ENCODE measurements around the gene CPED1.
"Not testable (repeated sequence)": the region's sequence is repeated elsewhere in the genome, so short reads cannot be mapped to it uniquely, and the experiment has no call there.

Gene CPED1

DNA sequence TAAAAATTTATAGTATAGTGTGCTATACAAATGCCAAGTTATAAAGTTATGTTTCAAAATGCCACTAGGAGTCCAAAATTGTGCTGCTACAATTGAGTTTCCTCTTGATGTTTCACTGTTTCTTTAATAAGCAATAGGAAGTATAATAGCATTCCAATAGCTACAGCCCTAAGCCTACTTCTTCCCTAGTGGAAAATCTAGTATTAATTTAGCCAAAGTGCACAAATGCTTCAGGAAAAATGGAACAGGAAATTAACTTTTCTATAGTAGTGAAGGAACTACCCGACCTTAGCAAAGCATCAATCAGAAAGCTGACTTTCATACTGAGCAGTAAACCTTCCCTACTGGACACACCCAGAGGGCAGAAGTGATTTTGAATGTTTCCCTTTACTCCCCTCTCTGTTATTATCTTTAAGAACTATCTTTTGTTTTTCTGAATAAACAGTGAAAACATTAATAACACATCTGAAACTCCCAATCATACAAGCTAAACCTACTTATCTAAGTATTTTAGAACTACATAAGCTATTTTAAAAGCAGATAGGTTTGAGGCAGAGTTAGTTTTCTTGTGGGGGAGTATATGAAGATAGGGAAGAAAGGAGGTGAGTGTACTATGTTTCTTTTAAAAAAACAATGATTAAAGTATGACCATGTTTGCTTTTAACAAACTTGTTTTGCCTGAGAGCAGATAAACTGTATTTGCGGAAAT is 13.7 kb downstream of the CPED1 start:
- Histone ChIP-seq H3K36me3 (ENCODE audit: insufficient read depth, low read length) (no peaks in the 10 kb centered on the region), H3K9ac (ENCODE audit: low read length) (no peak overlapping the region), H2AFZ (ENCODE audit: low read length) (no peak overlapping the region), H4K20me1 (ENCODE audit: insufficient read depth, low read length) (no peaks in the 10 kb centered on the region), H3K4me3 (ENCODE audit: low read depth, low read length, poor library complexity, severe bottlenecking) (no peak overlapping the region), H3K9me2 (ENCODE audit: low read depth, low read length) (no peaks in the 10 kb centered on the region), H3K9me3 (ENCODE audit: low read length) (no peaks in the 10 kb centered on the region), H3K27me3 (ENCODE audit: insufficient read depth, low read length) (no peaks in the 10 kb centered on the region), H3K79me2 (ENCODE audit: insufficient read depth, low read length) (no peaks in the 10 kb centered on the region), H3K27ac (ENCODE audit: low read depth, low read length, poor library complexity, severe bottlenecking) (no peak overlapping the region), H3K4me2 (ENCODE audit: low read length) (no peak overlapping the region), H3F3A (ENCODE audit: insufficient read depth, low read length) (no peaks in the 10 kb centered on the region), H3K4me1 (ENCODE audit: insufficient read depth, low read length, severe bottlenecking) (no peaks in the 10 kb centered on the region)
- TF ChIP-seq, protein P1, sequence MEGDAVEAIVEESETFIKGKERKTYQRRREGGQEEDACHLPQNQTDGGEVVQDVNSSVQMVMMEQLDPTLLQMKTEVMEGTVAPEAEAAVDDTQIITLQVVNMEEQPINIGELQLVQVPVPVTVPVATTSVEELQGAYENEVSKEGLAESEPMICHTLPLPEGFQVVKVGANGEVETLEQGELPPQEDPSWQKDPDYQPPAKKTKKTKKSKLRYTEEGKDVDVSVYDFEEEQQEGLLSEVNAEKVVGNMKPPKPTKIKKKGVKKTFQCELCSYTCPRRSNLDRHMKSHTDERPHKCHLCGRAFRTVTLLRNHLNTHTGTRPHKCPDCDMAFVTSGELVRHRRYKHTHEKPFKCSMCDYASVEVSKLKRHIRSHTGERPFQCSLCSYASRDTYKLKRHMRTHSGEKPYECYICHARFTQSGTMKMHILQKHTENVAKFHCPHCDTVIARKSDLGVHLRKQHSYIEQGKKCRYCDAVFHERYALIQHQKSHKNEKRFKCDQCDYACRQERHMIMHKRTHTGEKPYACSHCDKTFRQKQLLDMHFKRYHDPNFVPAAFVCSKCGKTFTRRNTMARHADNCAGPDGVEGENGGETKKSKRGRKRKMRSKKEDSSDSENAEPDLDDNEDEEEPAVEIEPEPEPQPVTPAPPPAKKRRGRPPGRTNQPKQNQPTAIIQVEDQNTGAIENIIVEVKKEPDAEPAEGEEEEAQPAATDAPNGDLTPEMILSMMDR (IDR thresholded peaks at IDR 0.05; ENCODE audit: low read length), result no peak
- TF ChIP-seq EZH2 (IDR thresholded peaks at IDR 0.05; ENCODE audit: borderline replicate concordance, low read length), result no peak

DNA sequence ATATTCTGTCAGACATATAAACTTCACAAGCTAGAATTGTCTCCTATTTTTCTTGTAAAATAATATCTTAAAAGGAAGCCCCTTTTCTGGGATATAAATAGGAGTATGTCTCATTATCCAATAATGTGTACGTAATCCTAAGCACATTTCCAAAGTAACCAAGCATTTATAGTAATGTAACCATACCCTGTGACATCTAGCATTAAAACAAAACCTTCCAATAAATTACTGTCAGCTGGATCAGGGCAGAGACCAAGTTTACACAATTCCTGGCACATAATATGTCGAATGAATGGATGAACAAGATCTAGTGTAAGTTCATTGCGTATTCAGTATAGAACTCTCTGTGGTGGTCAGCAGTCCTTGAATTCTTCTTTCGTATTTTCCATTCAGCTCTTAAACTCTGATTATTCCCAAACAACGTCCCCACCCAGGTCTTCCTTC is 14.3 kb downstream of the CPED1 start:
- Histone ChIP-seq H3K4me3 (ENCODE audit: low read depth, low read length, poor library complexity, severe bottlenecking) (no peak overlapping the region), H3K36me3 (ENCODE audit: insufficient read depth, low read length) (no peaks in the 10 kb centered on the region), H3K4me2 (ENCODE audit: low read length) (no peak overlapping the region), H3K9me2 (ENCODE audit: low read depth, low read length) (no peaks in the 10 kb centered on the region), H3K9me3 (ENCODE audit: low read length) (no peaks in the 10 kb centered on the region), H3F3A (ENCODE audit: insufficient read depth, low read length) (no peaks in the 10 kb centered on the region), H3K4me1 (ENCODE audit: insufficient read depth, low read length, severe bottlenecking) (no peaks in the 10 kb centered on the region), H3K27ac (ENCODE audit: low read depth, low read length, poor library complexity, severe bottlenecking) (no peak overlapping the region), H3K9ac (ENCODE audit: low read length) (no peak overlapping the region), H2AFZ (ENCODE audit: low read length) (no peak overlapping the region), H3K27me3 (ENCODE audit: insufficient read depth, low read length) (no peaks in the 10 kb centered on the region), H4K20me1 (ENCODE audit: insufficient read depth, low read length) (no peaks in the 10 kb centered on the region), H3K79me2 (ENCODE audit: insufficient read depth, low read length) (no peaks in the 10 kb centered on the region)
- TF ChIP-seq EZH2 (IDR thresholded peaks at IDR 0.05; ENCODE audit: borderline replicate concordance, low read length), result no peak
- TF ChIP-seq, protein P1 (IDR thresholded peaks at IDR 0.05; ENCODE audit: low read length), result no peak

DNA sequence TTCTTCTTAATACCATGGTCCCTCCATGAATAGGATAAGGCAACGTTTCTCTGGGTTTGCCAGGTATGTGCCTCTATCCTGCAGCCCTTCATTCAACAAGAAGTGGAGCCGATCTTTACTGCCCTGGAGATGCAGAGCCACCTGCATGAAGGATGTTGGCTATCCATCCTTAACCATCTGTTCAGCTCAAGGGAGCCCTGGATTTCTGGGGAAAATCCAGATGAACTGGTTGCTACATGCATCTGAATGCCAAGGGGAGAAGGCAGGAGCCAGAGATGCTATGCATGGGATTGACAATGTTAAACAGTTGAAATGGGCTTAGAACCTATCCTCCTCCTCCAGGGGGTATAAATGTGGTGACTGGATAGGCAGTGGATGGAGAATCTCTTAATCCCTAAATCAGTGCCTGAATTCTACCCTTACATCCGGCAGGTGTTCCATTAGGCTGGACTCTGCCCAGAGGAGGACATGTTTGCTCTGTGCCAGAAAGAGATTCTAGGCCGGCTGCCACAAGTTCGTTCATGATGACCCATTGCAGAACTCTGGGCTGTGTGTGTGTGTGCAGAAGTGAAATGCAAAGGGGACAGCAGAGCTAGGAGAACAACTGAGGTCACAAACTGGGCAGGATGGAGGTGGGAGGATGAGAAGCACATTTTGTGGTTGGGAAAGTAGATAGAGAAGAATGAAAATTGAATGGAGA is 15.6 kb downstream of the CPED1 start:
- H3K27me3 ChIP-seq (ENCODE audit: insufficient read depth, low read length), result no peaks in the 10 kb centered on the region
- H2AFZ ChIP-seq (ENCODE audit: low read length), result no peak overlapping the region
- no peaks in the 10 kb centered on the region for H3K9me3 ChIP-seq (ENCODE audit: low read length)
- no peaks in the 10 kb centered on the region for H3K36me3 ChIP-seq (ENCODE audit: insufficient read depth, low read length)
- no peaks in the 10 kb centered on the region for H3K9me2 ChIP-seq (ENCODE audit: low read depth, low read length)
- H3K4me3 ChIP-seq (ENCODE audit: low read depth, low read length, poor library complexity, severe bottlenecking), result no peak overlapping the region
- no peaks in the 10 kb centered on the region for H4K20me1 ChIP-seq (ENCODE audit: insufficient read depth, low read length)
- no peak overlapping the region for H3K27ac ChIP-seq (ENCODE audit: low read depth, low read length, poor library complexity, severe bottlenecking)
- H3K9ac ChIP-seq (ENCODE audit: low read length), result no peak overlapping the region
- no peaks in the 10 kb centered on the region for H3K79me2 ChIP-seq (ENCODE audit: insufficient read depth, low read length)
- no peaks in the 10 kb centered on the region for H3F3A ChIP-seq (ENCODE audit: insufficient read depth, low read length)
- H3K4me2 ChIP-seq (ENCODE audit: low read length), result no peak overlapping the region
- H3K4me1 ChIP-seq (ENCODE audit: insufficient read depth, low read length, severe bottlenecking), result no peaks in the 10 kb centered on the region
- TF ChIP-seq, protein P1 (IDR thresholded peaks at IDR 0.05; ENCODE audit: low read length), result no peak
- TF ChIP-seq EZH2 (IDR thresholded peaks at IDR 0.05; ENCODE audit: borderline replicate concordance, low read length), result no peak

DNA sequence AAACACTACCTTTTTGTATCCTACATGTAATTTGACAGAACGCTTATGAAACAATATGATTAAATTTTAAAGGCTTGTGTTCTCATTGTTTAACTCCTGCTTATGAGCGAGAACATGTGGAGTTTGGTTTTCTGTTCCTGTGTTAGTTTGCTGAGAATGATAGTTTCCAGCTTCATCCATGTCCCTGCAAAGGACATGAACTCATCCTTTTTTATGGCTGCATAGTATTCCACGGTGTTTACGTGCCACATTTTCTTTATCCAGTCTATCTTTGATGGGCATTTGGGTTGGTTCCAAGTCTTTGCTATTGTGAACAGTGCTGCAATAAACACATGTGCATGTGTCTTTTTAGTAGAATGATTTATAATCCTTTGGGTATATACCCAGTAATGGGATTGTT is 16.5 kb downstream of the CPED1 start:
- H3K4me1 ChIP-seq (ENCODE audit: insufficient read depth, low read length, severe bottlenecking); H3K36me3 ChIP-seq (ENCODE audit: insufficient read depth, low read length); H3K27ac ChIP-seq (ENCODE audit: low read depth, low read length, poor library complexity, severe bottlenecking); H4K20me1 ChIP-seq (ENCODE audit: insufficient read depth, low read length); H3K4me3 ChIP-seq (ENCODE audit: low read depth, low read length, poor library complexity, severe bottlenecking); H2AFZ ChIP-seq (ENCODE audit: low read length); H3F3A ChIP-seq (ENCODE audit: insufficient read depth, low read length); H3K79me2 ChIP-seq (ENCODE audit: insufficient read depth, low read length); H3K9me2 ChIP-seq (ENCODE audit: low read depth, low read length); H3K27me3 ChIP-seq (ENCODE audit: insufficient read depth, low read length); H3K4me2 ChIP-seq (ENCODE audit: low read length); H3K9me3 ChIP-seq (ENCODE audit: low read length); H3K9ac ChIP-seq (ENCODE audit: low read length): not testable (repeated sequence)

Data from OCI-LY1 (cell line).